ENCODE results near the gene MAGEA1. TPM values are rescaled to one million over a fixed set of nuclear protein-coding genes. Genes with fewer than 3 reads are reported as not detected.

The MAGEA1 gene
- total and polyA plus RNA-seq, 7 donors = not detected

- no peak for TF ChIP-seq CTCF (IDR thresholded peaks at IDR 0.05)
- WGBS, 3 donors = 27 to 44% (median 41%) methylated on average over 2 of the region's 2 CpGs
- Histone ChIP-seq H3K27ac (no peak overlapping the region), H3K4me1 (no peaks in the 10 kb centered on the region), H3K36me3 (ENCODE audit: insufficient read depth in 1 of 2, low read depth in 1 of 2) (no peaks in the 10 kb centered on the region), H3K27me3 (ENCODE audit: insufficient read depth in 3 of 3, low read length in 2 of 3) (peaks cover 0 to 16% (median 0%) of the 10 kb centered on the region in 3 donors), H3K9me3 (peaks cover 5% of the 10 kb centered on the region), H3K4me3 (no peak overlapping the region)
- ATAC-seq = no peak
- intact Hi-C loops (cut with DNase I) = no loop called here
- no peak for DNase-seq
Measured at GRCh38 chrX:153214934-153215333, 35.9 kb downstream of the MAGEA1 start.

- ATAC-seq (no peak), DNase-seq (no peak)
- Histone ChIP-seq H3K4me1 (no peaks in the 10 kb centered on the region), H3K27ac (no peak overlapping the region), H3K27me3 (ENCODE audit: insufficient read depth in 3 of 3, low read length in 2 of 3) (peaks cover 0 to 16% (median 0%) of the 10 kb centered on the region in 3 donors), H3K9me3 (peaks cover 5% of the 10 kb centered on the region), H3K36me3 (ENCODE audit: insufficient read depth in 1 of 2, low read depth in 1 of 2) (no peaks in the 10 kb centered on the region), H3K4me3 (no peak overlapping the region)
- TF ChIP-seq CTCF (IDR thresholded peaks at IDR 0.05) = no peak
- intact Hi-C loops (cut with DNase I) = no loop called here
- 83 to 90% (median 86%) methylated on average over 1 of the region's 1 CpG for WGBS, 3 donors
Measured at GRCh38 chrX:153216926-153217325, 37.8 kb downstream of the MAGEA1 start.

- DNase-seq (no peak), ATAC-seq (no peak)
- H3K4me3 ChIP-seq = no peak overlapping the region
- H3K4me1 ChIP-seq = no peaks in the 10 kb centered on the region
- no peaks in the 10 kb centered on the region for H3K36me3 ChIP-seq (ENCODE audit: insufficient read depth in 1 of 2, low read depth in 1 of 2)
- intact Hi-C loops (cut with DNase I) = no loop called here
- no peak overlapping the region for H3K27ac ChIP-seq
- H3K9me3 ChIP-seq = no peaks in the 10 kb centered on the region
- peaks cover 0 to 20% (median 0%) of the 10 kb centered on the region in 3 donors for H3K27me3 ChIP-seq (ENCODE audit: insufficient read depth in 3 of 3, low read length in 2 of 3)
- no peak for TF ChIP-seq CTCF (IDR thresholded peaks at IDR 0.05)
- WGBS, 3 donors = 76 to 89% (median 84%) methylated on average over 8 of the region's 8 CpGs
Measured at GRCh38 chrX:153225438-153226098, 46.5 kb downstream of the MAGEA1 start.

GRCh38 chrX:153226344-153227185, 47.5 kb downstream of the MAGEA1 start:
- 13 to 30% (median 14%) methylated on average over 12 to 16 of the region's 16 CpGs for WGBS, 3 donors
- H3K4me3 ChIP-seq = no peak overlapping the region
- no peak for ATAC-seq

More at GRCh38 chrX:153226344-153227185, 47.5 kb downstream of the MAGEA1 start:
- H3K9me3 ChIP-seq = no peaks in the 10 kb centered on the region
- peaks cover 0 to 20% (median 0%) of the 10 kb centered on the region in 3 donors for H3K27me3 ChIP-seq (ENCODE audit: insufficient read depth in 3 of 3, low read length in 2 of 3)
- no peaks in the 10 kb centered on the region for H3K36me3 ChIP-seq (ENCODE audit: insufficient read depth in 1 of 2, low read depth in 1 of 2)
- DNase-seq = peak in 1 of 2 donors; percentile 49
- intact Hi-C loops (cut with DNase I) = no loop called here
- no peaks in the 10 kb centered on the region for H3K4me1 ChIP-seq
- H3K27ac ChIP-seq = no peak overlapping the region
- no peak for TF ChIP-seq CTCF (IDR thresholded peaks at IDR 0.05)

Other genes with a start within 250 kb of the MAGEA1 start
- not detected for gene PNMA5, start 185.2 kb upstream of the MAGEA1 start, total RNA-seq
- gene PNMA5, start 185.2 kb upstream of the MAGEA1 start, polyA plus RNA-seq = not detected
- gene PNMA3, start 122.8 kb upstream of the MAGEA1 start, total RNA-seq = under 1 TPM in 3 of 4 donors, not detected in 1; 0.10 to 0.69 (median 0.30) TPM
- gene PNMA3, start 122.8 kb upstream of the MAGEA1 start, polyA plus RNA-seq = under 1 TPM; 0.03 to 0.04 (median 0.04) TPM
- gene PNMA6A, start 106.8 kb upstream of the MAGEA1 start, total RNA-seq = 1 to 10 TPM in 1 of 4 donors, under 1 TPM in 3; 0.17 to 1.3 (median 0.29) TPM
- under 1 TPM; 0.09 to 0.31 (median 0.20) TPM for gene PNMA6A, start 106.8 kb upstream of the MAGEA1 start, polyA plus RNA-seq
- gene PNMA6F, start 142.5 kb downstream of the MAGEA1 start, total RNA-seq = not detected
- gene PNMA6F, start 142.5 kb downstream of the MAGEA1 start, polyA plus RNA-seq = not detected
- 1 to 10 TPM; 5.5 to 7.7 (median 6.2) TPM for gene ZNF275, start 154.9 kb downstream of the MAGEA1 start, total RNA-seq
- 1 to 10 TPM; 2.4 to 4.3 (median 3.1) TPM for gene ZNF275, start 154.9 kb downstream of the MAGEA1 start, polyA plus RNA-seq
- gene PNMA6E, start 222.1 kb downstream of the MAGEA1 start, total RNA-seq = not detected
- not detected for gene PNMA6E, start 222.1 kb downstream of the MAGEA1 start, polyA plus RNA-seq
- gene ZFP92, start 232.2 kb downstream of the MAGEA1 start, total RNA-seq = under 1 TPM; 0.30 to 0.50 (median 0.36) TPM
- under 1 TPM; 0.10 to 0.16 (median 0.16) TPM for gene ZFP92, start 232.2 kb downstream of the MAGEA1 start, polyA plus RNA-seq

Data from psoas muscle (tissue), 8 donors.